ENCODE measurements around the gene CFAP210. TPM values are rescaled to one million over a fixed set of nuclear protein-coding genes. Genes with fewer than 3 reads are reported as not detected.

CFAP210 gene
- total and polyA plus RNA-seq, 2 donors (not counting 1 experiment from before 2014, with no cell fraction given) = not detected

GRCh38 chr2:169673106-169673505 is 21.1 kb downstream of the CFAP210 start:
- no peaks in the 10 kb centered on the region for H3K9me3 ChIP-seq (ENCODE audit: control insufficient read depth, insufficient read depth, low read depth, low read length)
- H3K36me3 ChIP-seq (ENCODE audit: control insufficient read depth, insufficient read depth, low read length) = no peaks in the 10 kb centered on the region
- no peak overlapping the region for H3K9ac ChIP-seq (ENCODE audit: insufficient read depth, low read length)
- no peaks in the 10 kb centered on the region for H3K27me3 ChIP-seq (ENCODE audit: control insufficient read depth, insufficient read depth, low read length)
- no peak overlapping the region for H3K4me3 ChIP-seq (replicated peaks in 1 of 4; ENCODE audit: control extremely low read depth in 1 of 4, insufficient read depth in 1 of 4, low read depth in 3 of 4, low read length in 4 of 4)
- H3K27ac ChIP-seq (ENCODE audit: insufficient read depth, low read length) = no peak overlapping the region
- H4K20me1 ChIP-seq (ENCODE audit: control insufficient read depth, extremely low read depth, insufficient read depth, low read length) = no peaks in the 10 kb centered on the region
- H3K4me1 ChIP-seq (ENCODE audit: control insufficient read depth, extremely low read depth, insufficient read depth, low read length) = no peaks in the 10 kb centered on the region
- no peak overlapping the region for H3K4me2 ChIP-seq (ENCODE audit: extremely low read depth, insufficient read depth, low read length)
- DNase-seq (ENCODE audit: low read depth in 2 of 2) = no peak
- H3K79me2 ChIP-seq (ENCODE audit: control insufficient read depth, insufficient read depth, low read length) = no peaks in the 10 kb centered on the region
- no peak overlapping the region for H2AFZ ChIP-seq (ENCODE audit: low read length)
- no peak for TF ChIP-seq EZH2 (IDR thresholded peaks at IDR 0.05; ENCODE audit: low read length, missing control alignments)
- no peak for TF ChIP-seq CTCF (conservative IDR thresholded peaks at IDR 0.05 in 1 of 2, IDR thresholded peaks at IDR 0.05 in 1 of 2; ENCODE audit: low read depth in 1 of 2, low read length in 2 of 2)

GRCh38 chr2:169672406-169672805 is 21.8 kb downstream of the CFAP210 start:
- TF ChIP-seq CTCF (conservative IDR thresholded peaks at IDR 0.05 in 1 of 2, IDR thresholded peaks at IDR 0.05 in 1 of 2; ENCODE audit: low read depth in 1 of 2, low read length in 2 of 2) = no peak
- Histone ChIP-seq H3K9me3 (ENCODE audit: control insufficient read depth, insufficient read depth, low read depth, low read length) (no peaks in the 10 kb centered on the region), H2AFZ (ENCODE audit: low read length) (no peak overlapping the region)

GRCh38 chr2:169670937-169671336 is 23.3 kb downstream of the CFAP210 start:
- H3K4me3 ChIP-seq (replicated peaks in 1 of 4; ENCODE audit: control extremely low read depth in 1 of 4, insufficient read depth in 1 of 4, low read depth in 3 of 4, low read length in 4 of 4) = no peak overlapping the region
- TF ChIP-seq EZH2 (IDR thresholded peaks at IDR 0.05; ENCODE audit: low read length, missing control alignments) (no peak), CTCF (conservative IDR thresholded peaks at IDR 0.05 in 1 of 2, IDR thresholded peaks at IDR 0.05 in 1 of 2; ENCODE audit: low read depth in 1 of 2, low read length in 2 of 2) (no peak)
- no peaks in the 10 kb centered on the region for H3K36me3 ChIP-seq (ENCODE audit: control insufficient read depth, insufficient read depth, low read length)
- H2AFZ ChIP-seq (ENCODE audit: low read length) = no peak overlapping the region
- no peak overlapping the region for H3K4me2 ChIP-seq (ENCODE audit: extremely low read depth, insufficient read depth, low read length)
- H3K27me3 ChIP-seq (ENCODE audit: control insufficient read depth, insufficient read depth, low read length) = no peaks in the 10 kb centered on the region
- no peak overlapping the region for H3K9ac ChIP-seq (ENCODE audit: insufficient read depth, low read length)
- no peaks in the 10 kb centered on the region for H3K4me1 ChIP-seq (ENCODE audit: control insufficient read depth, extremely low read depth, insufficient read depth, low read length)
- H4K20me1 ChIP-seq (ENCODE audit: control insufficient read depth, extremely low read depth, insufficient read depth, low read length) = no peaks in the 10 kb centered on the region
- no peak overlapping the region for H3K27ac ChIP-seq (ENCODE audit: insufficient read depth, low read length)
- H3K9me3 ChIP-seq (ENCODE audit: control insufficient read depth, insufficient read depth, low read depth, low read length) = no peaks in the 10 kb centered on the region
- DNase-seq (ENCODE audit: low read depth in 2 of 2) = no peak
- no peaks in the 10 kb centered on the region for H3K79me2 ChIP-seq (ENCODE audit: control insufficient read depth, insufficient read depth, low read length)

More at GRCh38 chr2:169672406-169672805, 21.8 kb downstream of the CFAP210 start:
- Histone ChIP-seq H3K4me3 (replicated peaks in 1 of 4; ENCODE audit: control extremely low read depth in 1 of 4, insufficient read depth in 1 of 4, low read depth in 3 of 4, low read length in 4 of 4) (no peak overlapping the region), H3K4me1 (ENCODE audit: control insufficient read depth, extremely low read depth, insufficient read depth, low read length) (no peaks in the 10 kb centered on the region), H3K4me2 (ENCODE audit: extremely low read depth, insufficient read depth, low read length) (no peak overlapping the region), H3K27me3 (ENCODE audit: control insufficient read depth, insufficient read depth, low read length) (no peaks in the 10 kb centered on the region), H3K27ac (ENCODE audit: insufficient read depth, low read length) (no peak overlapping the region), H3K9ac (ENCODE audit: insufficient read depth, low read length) (no peak overlapping the region), H3K36me3 (ENCODE audit: control insufficient read depth, insufficient read depth, low read length) (no peaks in the 10 kb centered on the region), H3K79me2 (ENCODE audit: control insufficient read depth, insufficient read depth, low read length) (no peaks in the 10 kb centered on the region), H4K20me1 (ENCODE audit: control insufficient read depth, extremely low read depth, insufficient read depth, low read length) (no peaks in the 10 kb centered on the region)
- DNase-seq (ENCODE audit: low read depth in 2 of 2) = no peak

Measured in fibroblast of lung (primary cell).